Lung (tissue), 12 donors: ENCODE results near the gene CHRD. TPM values are rescaled to one million over a fixed set of nuclear protein-coding genes. Genes with fewer than 3 reads are reported as not detected.

ENCODE experiments used
- ATAC-seq: fragments of 200-7000 bp; cut with Tn5 transposase; one replicate; pipeline ENCODE4 v1.9.1; 2020; ENCODE audit warnings: moderate number of reproducible peaks; ENCODE audit not compliant: insufficient read depth, low FRiP score
- DNase-seq, 3 donors: peaks; one replicate each; pipeline ENCODE4 v3.0.0-alpha.2; 2013 to 2017
- H3K27ac ChIP-seq, 2 donors: one replicate each; pipeline ENCODE4 v1.5.1; 2013; ENCODE audit warnings: mild to moderate bottlenecking in 2 of 2, moderate library complexity in 2 of 2, control low read depth in 1 of 2, inconsistent platforms in 1 of 2, low read depth in 1 of 2, low read length in 1 of 2
- H3K27me3 ChIP-seq, 3 donors: one replicate each; pipeline ENCODE4 v1.5.1; 2013; ENCODE audit warnings: low read length in 2 of 3; ENCODE audit not compliant: control insufficient read depth in 3 of 3, insufficient read depth in 3 of 3
- H3K36me3 ChIP-seq, 4 donors: one replicate each; pipeline ENCODE4 v1.5.1; 2013; ENCODE audit warnings: low read length in 4 of 4, mild to moderate bottlenecking in 1 of 4, moderate library complexity in 1 of 4; ENCODE audit not compliant: control insufficient read depth in 4 of 4, insufficient read depth in 4 of 4
- H3K4me1 ChIP-seq, 5 donors: one replicate each; pipeline ENCODE4 v1.5.1; 2013; ENCODE audit warnings: low read length in 5 of 5, mild to moderate bottlenecking in 2 of 5, moderate library complexity in 1 of 5; ENCODE audit not compliant: control insufficient read depth in 5 of 5, insufficient read depth in 5 of 5
- H3K4me3 ChIP-seq: one replicate; pipeline ENCODE4 v1.5.1; 2013; ENCODE audit warnings: mild to moderate bottlenecking, control low read depth, moderate library complexity
- H3K9ac ChIP-seq, 2 donors: one replicate each; pipeline ENCODE4 v1.5.1; 2013; ENCODE audit warnings: low read length in 2 of 2, control low read depth in 1 of 2; ENCODE audit not compliant: insufficient read depth in 1 of 2
- H3K9me3 ChIP-seq, 4 donors: one replicate each; pipeline ENCODE4 v1.5.1; 2013; ENCODE audit warnings: low read length in 3 of 4, mild to moderate bottlenecking in 1 of 4, moderate library complexity in 1 of 4; ENCODE audit not compliant: control insufficient read depth in 4 of 4, insufficient read depth in 3 of 4
- WGBS, 2 donors: extraction: QIAGEN DNeasy Blood & Tissue Kit; methylation state at CpG; one replicate each; pipeline ENCODE4 v1.1.7; 2013; 5-methylcytosine and 5-hydroxymethylcytosine counted together
- polyA plus RNA-seq, 2 donors: library from polyadenylated mRNA; stranded (reverse); fragments of 200-250 nt; gene quantifications; one replicate each; pipeline ENCODE4 v1.2.1, GENCODE V29; 2013
- total RNA-seq, 2 donors: library from RNA; depleted of rRNA in 1 of 2; stranded (reverse); fragments of >200 nt in 1 of 2; gene quantifications; one replicate each; pipeline ENCODE4 v1.2.1, GENCODE V29; 2014 to 2021
- TF ChIP-seq, protein P1 (sequence below): IDR thresholded peaks from 2 replicates; pipeline ENCODE4 v1.5.1; 2012; ENCODE audit warnings: mild to moderate bottlenecking; ENCODE audit errors: control extremely low read depth, extremely low read depth
- donor health status: control.
- donor health status: control.
- donor health status: Bipolar disorder and iron deficiency.
- donor health status: healthy.
- donor health status: DM: yes; HTN: yes; CAD: no.

Gene CHRD
- total and polyA plus RNA-seq, 4 donors = 4.2 to 16.7 (median 5.8) TPM

DNA sequence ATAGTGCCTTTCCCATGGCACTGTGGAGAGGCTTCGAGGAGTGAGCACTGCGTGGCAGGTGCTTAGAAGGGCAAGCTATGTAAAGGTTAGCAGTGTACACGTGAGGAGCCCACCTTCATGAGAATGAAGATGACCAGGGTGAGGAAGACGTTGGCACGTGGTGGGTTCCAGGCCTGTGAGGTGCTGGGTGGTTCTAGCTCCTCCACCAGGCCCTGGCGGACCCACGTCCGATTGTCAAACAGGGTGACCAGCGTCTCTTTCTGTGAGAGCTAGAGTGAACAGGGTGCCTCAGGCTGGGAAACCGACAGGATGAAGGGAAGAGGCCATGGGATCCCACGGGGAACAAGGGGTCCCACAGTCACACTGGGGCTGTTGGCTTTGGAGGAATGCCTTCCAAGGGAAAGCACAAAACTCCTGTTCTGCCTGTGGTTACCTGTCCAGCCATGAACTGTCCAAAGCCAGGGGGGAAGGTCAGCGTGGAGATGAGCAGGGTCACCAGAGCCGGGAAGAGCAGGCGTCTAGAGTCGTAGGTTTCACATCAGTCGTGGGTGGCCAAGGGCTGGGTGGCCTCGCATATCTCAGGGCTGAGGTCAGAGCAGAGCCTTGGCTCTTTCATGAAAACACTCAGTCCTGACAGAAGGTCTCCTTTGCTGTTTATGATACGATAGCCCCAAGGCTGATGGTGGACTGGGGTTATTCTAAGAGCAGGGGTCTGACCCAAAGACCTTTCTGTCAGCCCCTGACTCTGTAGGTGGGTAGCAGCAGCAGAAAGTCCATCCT lies 24.4 kb upstream of the CHRD start:
- DNase-seq (no peak), ATAC-seq (no peak)
- Histone ChIP-seq H3K4me3 (no peak overlapping the region), H3K27ac (no peak overlapping the region), H3K9ac (no peak overlapping the region), H3K9me3 (no peaks in the 10 kb centered on the region), H3K4me1 (peaks cover 0 to 21% (median 3%) of the 10 kb centered on the region in 5 donors), H3K27me3 (no peaks in the 10 kb centered on the region), H3K36me3 (peaks cover 0 to 13% (median 6%) of the 10 kb centered on the region in 4 donors)
- TF ChIP-seq, protein P1, sequence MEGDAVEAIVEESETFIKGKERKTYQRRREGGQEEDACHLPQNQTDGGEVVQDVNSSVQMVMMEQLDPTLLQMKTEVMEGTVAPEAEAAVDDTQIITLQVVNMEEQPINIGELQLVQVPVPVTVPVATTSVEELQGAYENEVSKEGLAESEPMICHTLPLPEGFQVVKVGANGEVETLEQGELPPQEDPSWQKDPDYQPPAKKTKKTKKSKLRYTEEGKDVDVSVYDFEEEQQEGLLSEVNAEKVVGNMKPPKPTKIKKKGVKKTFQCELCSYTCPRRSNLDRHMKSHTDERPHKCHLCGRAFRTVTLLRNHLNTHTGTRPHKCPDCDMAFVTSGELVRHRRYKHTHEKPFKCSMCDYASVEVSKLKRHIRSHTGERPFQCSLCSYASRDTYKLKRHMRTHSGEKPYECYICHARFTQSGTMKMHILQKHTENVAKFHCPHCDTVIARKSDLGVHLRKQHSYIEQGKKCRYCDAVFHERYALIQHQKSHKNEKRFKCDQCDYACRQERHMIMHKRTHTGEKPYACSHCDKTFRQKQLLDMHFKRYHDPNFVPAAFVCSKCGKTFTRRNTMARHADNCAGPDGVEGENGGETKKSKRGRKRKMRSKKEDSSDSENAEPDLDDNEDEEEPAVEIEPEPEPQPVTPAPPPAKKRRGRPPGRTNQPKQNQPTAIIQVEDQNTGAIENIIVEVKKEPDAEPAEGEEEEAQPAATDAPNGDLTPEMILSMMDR = no peak
- WGBS, 2 donors = 89 to 95% methylated on average over 18 of the region's 18 CpGs

DNA sequence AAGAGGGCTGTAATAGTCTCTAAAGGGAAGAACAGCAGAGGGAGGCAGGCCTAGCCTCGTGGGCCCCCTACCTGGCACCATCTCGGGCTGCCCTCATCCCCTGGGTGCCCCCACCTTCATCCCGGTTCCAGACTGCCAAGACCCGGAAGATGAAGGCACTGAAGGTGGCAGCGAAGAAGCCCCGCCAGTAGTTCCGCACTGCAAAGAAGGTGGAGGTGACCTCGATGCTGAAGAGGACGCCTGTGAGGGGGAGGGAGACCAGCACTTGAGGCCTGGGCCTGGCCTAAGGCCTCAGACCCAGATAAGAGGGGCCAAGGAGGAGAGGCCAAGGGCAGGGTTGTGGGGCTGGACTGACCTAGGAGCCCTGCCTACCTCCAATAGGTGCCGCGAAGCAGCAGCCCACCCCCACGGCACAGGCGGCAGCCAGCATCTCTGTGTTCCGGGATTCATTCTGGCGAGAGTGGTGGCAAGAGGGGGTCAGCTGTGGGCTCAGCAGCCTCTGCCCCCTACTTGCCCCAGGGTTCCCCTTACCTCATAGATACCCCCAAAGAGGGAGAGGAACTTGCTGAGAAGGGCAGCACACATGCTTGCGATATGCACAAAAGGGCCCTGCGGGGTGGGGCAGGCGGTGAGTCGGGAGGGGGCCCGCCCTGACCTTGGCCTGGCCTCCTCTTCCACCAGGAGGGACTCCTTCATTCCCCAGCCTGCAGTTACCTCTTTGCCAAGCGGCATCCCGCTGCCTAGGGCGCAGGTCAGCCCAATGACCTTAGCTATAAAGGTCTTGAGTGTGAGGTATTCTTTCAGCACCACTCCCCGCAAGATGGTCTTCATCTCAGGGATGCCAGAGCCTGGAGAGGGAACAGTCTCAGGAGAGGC lies 22.4 kb upstream of the CHRD start:
- H3K36me3 ChIP-seq = peaks cover 0 to 13% (median 4%) of the 10 kb centered on the region in 4 donors
- 92 to 93% methylated on average over 24 of the region's 24 CpGs for WGBS, 2 donors
- TF ChIP-seq, protein P1 = no peak
- no peak overlapping the region for H3K4me3 ChIP-seq
- no peak overlapping the region for H3K27ac ChIP-seq
- no peak for DNase-seq
- H3K4me1 ChIP-seq = peaks cover 0 to 19% (median 8%) of the 10 kb centered on the region in 5 donors
- no peak for ATAC-seq
- no peaks in the 10 kb centered on the region for H3K27me3 ChIP-seq
- no peak overlapping the region for H3K9ac ChIP-seq
- no peaks in the 10 kb centered on the region for H3K9me3 ChIP-seq

DNA sequence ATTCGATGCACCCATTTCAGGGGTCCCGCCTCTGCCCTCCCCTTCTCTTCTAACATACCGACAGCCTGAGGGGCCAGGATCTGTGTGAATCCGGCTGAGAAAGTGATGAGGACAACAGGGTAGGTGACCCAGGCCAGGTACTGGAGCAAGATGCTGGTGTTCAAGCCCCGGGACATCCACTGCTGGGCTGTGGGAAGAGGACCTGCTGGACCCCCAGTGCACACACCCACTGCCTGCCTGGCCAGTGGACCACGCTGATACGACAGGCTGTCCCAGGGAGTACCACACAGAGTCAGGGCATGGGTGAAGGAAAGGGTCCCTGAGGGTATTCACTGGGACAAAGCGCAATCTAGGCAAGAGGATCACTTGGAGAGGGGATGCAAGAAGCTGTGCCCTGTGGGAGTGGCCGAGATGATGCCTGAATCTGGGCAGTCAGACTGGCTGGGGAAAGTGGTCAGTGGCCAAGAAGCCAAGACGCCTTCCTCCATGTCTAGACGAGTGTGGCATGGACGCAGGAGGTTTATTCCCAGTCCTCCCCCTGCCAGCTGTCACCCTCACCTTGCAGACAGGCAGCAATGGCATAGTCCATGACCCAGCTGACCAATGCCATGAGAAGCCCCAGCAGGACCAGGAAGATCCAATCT lies 21.6 kb upstream of the CHRD start:
- Histone ChIP-seq H3K4me3 (no peak overlapping the region), H3K9ac (no peak overlapping the region), H3K36me3 (peaks cover 0 to 13% (median 4%) of the 10 kb centered on the region in 4 donors), H3K27ac (no peak overlapping the region), H3K4me1 (peaks cover 0 to 19% (median 8%) of the 10 kb centered on the region in 5 donors), H3K9me3 (no peaks in the 10 kb centered on the region), H3K27me3 (no peaks in the 10 kb centered on the region)
- ATAC-seq = no peak
- TF ChIP-seq, protein P1 = no peak
- WGBS, 2 donors = 94 to 96% methylated on average over 12 of the region's 12 CpGs
- no peak for DNase-seq
